Esophagus muscularis mucosa (tissue), 4 donors: ENCODE results near the gene STK32B. TPM values are rescaled to one million over a fixed set of nuclear protein-coding genes. Genes with fewer than 3 reads are reported as not detected.
A peak's percentile ranks its signal among the peaks of the same experiment; 100 is the strongest.

Experiments used
- DNase-seq: peaks from one replicate; pipeline ENCODE4 v3.0.0-alpha.2; 2017; ENCODE audit errors: extremely low spot score
- H3K27ac ChIP-seq, 4 donors: fragments of 200-600 bp; sonication (generic); replicated peaks in 1 of 4; 1 replicate in 3 of 4; 2 replicates in 1 of 4; pipeline ENCODE4 v1.5.1; 2016 to 2019; ENCODE audit warnings: mild to moderate bottlenecking in 1 of 4
- H3K27me3 ChIP-seq, 4 donors: fragments of 200-600 bp; sonication (generic); one replicate each; pipeline versions ENCODE4 v1.5.1 to v1.6.0; 2016 to 2019
- H3K36me3 ChIP-seq, 4 donors: fragments of 200-600 bp; sonication (generic); one replicate each; pipeline ENCODE4 v1.5.1; 2016 to 2019
- H3K4me1 ChIP-seq, 4 donors: fragments of 200-600 bp; sonication (generic); one replicate each; pipeline ENCODE4 v1.5.1; 2016 to 2019
- H3K4me3 ChIP-seq, 4 donors: fragments of 200-600 bp; sonication (generic); 1 replicate in 2 of 4; 2 replicates in 2 of 4; pipeline ENCODE4 v1.5.1; 2016 to 2019; ENCODE audit warnings: mild to moderate bottlenecking in 4 of 4, moderate library complexity in 1 of 4
- H3K9me3 ChIP-seq, 4 donors: fragments of 200-600 bp; sonication (generic); 1 replicate in 3 of 4; 2 replicates in 1 of 4; pipeline ENCODE4 v1.5.1; 2016 to 2019
- EP300 ChIP-seq: sonication (generic); formaldehyde crosslinking; IDR thresholded peaks from one replicate; pipeline ENCODE4 v1.6.1; 2017; ENCODE audit warnings: antibody characterized with exemption
- POLR2A ChIP-seq: fragments of 450-650 bp; IDR thresholded peaks from one replicate; pipeline ENCODE4 v1.6.1; 2017; ENCODE audit warnings: antibody characterized with exemption, moderate library complexity, mild to moderate bottlenecking, low read depth
- POLR2AphosphoS5 ChIP-seq, 2 donors: sonication (generic); formaldehyde crosslinking; IDR thresholded peaks; one replicate each; pipeline ENCODE4 v1.6.1; 2017; ENCODE audit warnings: antibody characterized with exemption in 2 of 2
- WGBS: methylation state at CpG from one replicate; pipeline ENCODE4 v1.1.5; 2018; 5-methylcytosine and 5-hydroxymethylcytosine counted together
- intact Hi-C: fragments of 100-400 bp; cut with DNase I; formaldehyde crosslinking; loops from one replicate; pipeline ENCODE4 v1.15.1; 2023
- total RNA-seq, 4 donors: library from RNA; depleted of rRNA; stranded (reverse); fragments of >200 nt; gene quantifications; one replicate each; pipeline versions ENCODE4 v1.1.0 to v1.2.1, GENCODE V29; 2016
- TF ChIP-seq, protein P1 (sequence below), 3 experiments: fragments of 200-600 bp in 2 of 3; fragments of 450-650 bp in 1 of 3; sonication (generic) in 2 of 3; IDR thresholded peaks; one replicate each; pipeline ENCODE4 v1.5.1; 2017 to 2019; ENCODE audit warnings: antibody characterized with exemption in 3 of 3, mild to moderate bottlenecking in 2 of 3, moderate library complexity in 1 of 3

STK32B gene
- total RNA-seq, 4 donors from 2014 or later, result 1.7 to 3.8 (median 2.7) TPM

DNA sequence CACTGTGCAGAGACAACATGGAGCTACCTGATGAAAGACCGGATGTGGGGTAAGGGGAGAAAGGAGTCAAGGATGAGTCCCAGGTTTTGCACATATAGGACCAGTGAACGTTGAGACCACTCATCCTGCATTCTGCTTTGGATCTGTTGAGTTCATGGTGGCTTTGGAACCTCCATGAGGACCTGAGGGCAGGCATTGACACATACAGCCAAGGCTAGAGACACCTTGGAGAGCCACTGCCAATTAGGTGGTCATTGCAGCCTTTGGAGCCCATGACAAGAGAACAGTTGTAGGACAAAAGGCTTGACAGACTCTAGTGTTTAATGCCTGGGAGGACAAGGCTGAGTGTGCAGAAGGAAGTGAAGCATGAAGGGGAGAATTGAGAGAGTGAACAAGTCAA, 87.9 kb downstream of the STK32B start:
- 75% methylated on average over 2 of the region's 2 CpGs for WGBS
- intact Hi-C loops, result no loop called here

DNA sequence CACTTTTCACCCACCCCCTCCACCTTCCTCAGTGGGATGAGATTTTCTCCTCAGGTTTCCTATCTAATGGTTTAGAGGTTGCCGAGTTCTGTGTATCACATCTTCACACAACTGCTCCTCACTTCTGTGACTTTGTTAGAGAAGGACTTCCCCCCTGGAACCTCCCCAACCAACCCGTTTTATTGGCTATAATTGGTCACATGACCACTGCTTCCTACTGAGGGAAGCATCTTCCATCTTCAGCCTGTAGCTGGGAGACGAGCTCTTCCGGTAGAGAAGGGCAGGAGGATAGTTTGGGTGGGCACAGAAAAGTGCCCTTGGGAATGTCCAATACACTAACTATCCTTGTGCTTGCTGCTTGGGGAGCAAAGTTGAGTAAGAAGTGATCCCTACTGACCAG, 90.5 kb downstream of the STK32B start:
- no peaks in the 10 kb centered on the region for H3K36me3 ChIP-seq
- H3K4me3 ChIP-seq, result no peak overlapping the region
- no peaks in the 10 kb centered on the region for H3K9me3 ChIP-seq
- intact Hi-C loops, result loop anchor here (5.0 kb wide), 2 partner anchors 90 to 145 kb away; partner anchors contain the start of gene STK32B
- no peaks in the 10 kb centered on the region for H3K27me3 ChIP-seq
- H3K27ac ChIP-seq, result no peak overlapping the region
- TF ChIP-seq POLR2AphosphoS5 (IDR thresholded peaks at IDR 0.05) (no peak), EP300 (no peak)
- TF ChIP-seq, protein P1, sequence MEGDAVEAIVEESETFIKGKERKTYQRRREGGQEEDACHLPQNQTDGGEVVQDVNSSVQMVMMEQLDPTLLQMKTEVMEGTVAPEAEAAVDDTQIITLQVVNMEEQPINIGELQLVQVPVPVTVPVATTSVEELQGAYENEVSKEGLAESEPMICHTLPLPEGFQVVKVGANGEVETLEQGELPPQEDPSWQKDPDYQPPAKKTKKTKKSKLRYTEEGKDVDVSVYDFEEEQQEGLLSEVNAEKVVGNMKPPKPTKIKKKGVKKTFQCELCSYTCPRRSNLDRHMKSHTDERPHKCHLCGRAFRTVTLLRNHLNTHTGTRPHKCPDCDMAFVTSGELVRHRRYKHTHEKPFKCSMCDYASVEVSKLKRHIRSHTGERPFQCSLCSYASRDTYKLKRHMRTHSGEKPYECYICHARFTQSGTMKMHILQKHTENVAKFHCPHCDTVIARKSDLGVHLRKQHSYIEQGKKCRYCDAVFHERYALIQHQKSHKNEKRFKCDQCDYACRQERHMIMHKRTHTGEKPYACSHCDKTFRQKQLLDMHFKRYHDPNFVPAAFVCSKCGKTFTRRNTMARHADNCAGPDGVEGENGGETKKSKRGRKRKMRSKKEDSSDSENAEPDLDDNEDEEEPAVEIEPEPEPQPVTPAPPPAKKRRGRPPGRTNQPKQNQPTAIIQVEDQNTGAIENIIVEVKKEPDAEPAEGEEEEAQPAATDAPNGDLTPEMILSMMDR (IDR thresholded peaks at IDR 0.05), result no peak
- DNase-seq, result peak; percentile 7
- 92% methylated on average over 4 of the region's 4 CpGs for WGBS
- H3K4me1 ChIP-seq, result peaks cover 0 to 2% (median 0%) of the 10 kb centered on the region in 4 donors

More for the DNA sequence above, 87.9 kb downstream of the STK32B start:
- TF ChIP-seq, protein P1 (IDR thresholded peaks at IDR 0.05), result no peak
- TF ChIP-seq POLR2A (no peak), POLR2AphosphoS5 (IDR thresholded peaks at IDR 0.05) (no peak), EP300 (no peak)
- Histone ChIP-seq H3K4me3 (no peak overlapping the region), H3K27me3 (no peaks in the 10 kb centered on the region), H3K36me3 (no peaks in the 10 kb centered on the region), H3K27ac (no peak overlapping the region), H3K4me1 (peaks cover 0 to 2% (median 0%) of the 10 kb centered on the region in 4 donors), H3K9me3 (no peaks in the 10 kb centered on the region)
- peak; percentile 87 for DNase-seq

DNA sequence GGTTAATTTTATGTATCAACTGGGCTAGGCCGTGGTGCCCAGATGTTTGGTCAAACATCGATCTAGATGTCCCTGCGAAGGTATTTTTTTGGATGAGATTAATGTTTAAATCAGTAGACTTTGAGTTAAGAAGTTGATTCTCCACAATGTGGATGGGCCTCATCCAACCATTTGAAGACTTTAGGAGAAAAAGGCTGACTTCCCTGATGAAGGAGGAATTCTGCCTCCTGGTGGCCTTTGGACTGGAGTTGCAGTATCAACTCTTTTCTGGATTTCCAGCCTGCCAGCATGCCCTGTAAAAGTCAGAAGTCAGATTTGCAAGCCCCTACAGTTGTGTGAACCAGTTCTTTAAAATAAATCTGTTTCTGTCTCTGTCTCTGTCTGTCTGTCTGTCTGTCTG, 91.4 kb downstream of the STK32B start:
- DNase-seq, result peak; percentile 39
- intact Hi-C loops, result loop anchor here (5.0 kb wide), 2 partner anchors 90 to 145 kb away; partner anchors contain the start of gene STK32B
- WGBS, result 88% methylated on average over 3 of the region's 3 CpGs

DNA sequence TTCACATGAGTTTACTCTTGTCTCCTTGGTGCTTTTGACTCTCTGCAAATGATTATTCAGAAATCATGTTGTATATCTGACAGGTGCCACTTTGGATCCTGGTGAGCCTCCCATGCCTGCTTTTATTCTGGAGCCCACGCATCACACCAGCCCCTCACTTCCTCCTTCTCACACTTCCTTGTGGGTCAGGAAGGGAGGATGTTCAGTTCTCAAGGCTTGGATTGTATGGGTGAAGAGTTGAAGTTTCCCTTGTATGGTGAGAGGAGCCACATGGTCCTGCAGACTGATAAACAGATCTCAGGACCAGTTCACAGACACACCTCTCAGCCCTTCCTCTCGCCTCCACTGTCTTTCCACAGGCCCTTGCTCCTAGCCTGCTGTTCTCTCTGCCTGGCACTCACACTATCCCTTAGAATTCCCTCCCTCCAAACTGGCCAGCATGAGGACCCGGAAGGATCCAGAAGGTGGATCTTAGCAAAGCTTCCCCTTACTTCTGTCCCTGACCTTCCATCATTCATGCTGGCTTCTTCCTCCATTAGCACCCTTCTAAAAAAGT, 92.1 kb downstream of the STK32B start:
- Histone ChIP-seq H3K9me3 (no peaks in the 10 kb centered on the region), H3K4me1 (no peaks in the 10 kb centered on the region), H3K27me3 (no peaks in the 10 kb centered on the region), H3K4me3 (no peak overlapping the region), H3K27ac (no peak overlapping the region), H3K36me3 (no peaks in the 10 kb centered on the region)
- intact Hi-C loops, result loop anchor here (5.0 kb wide), 2 partner anchors 91 to 146 kb away; partner anchors contain the start of gene STK32B
- 78% methylated on average over 3 of the region's 3 CpGs for WGBS
- DNase-seq, result peak; percentile 70
- TF ChIP-seq POLR2AphosphoS5 (IDR thresholded peaks at IDR 0.05), result no peak
- no peak for TF ChIP-seq EP300
- no peak for TF ChIP-seq POLR2A
- TF ChIP-seq, protein P1 (IDR thresholded peaks at IDR 0.05), result no peak

More for the DNA sequence above, 91.4 kb downstream of the STK32B start:
- no peak overlapping the region for H3K4me3 ChIP-seq
- no peak for TF ChIP-seq POLR2A
- TF ChIP-seq EP300, result no peak
- TF ChIP-seq POLR2AphosphoS5 (IDR thresholded peaks at IDR 0.05), result no peak
- TF ChIP-seq, protein P1 (IDR thresholded peaks at IDR 0.05), result peak; percentile 34 to 56 (median 34)
- H3K27me3 ChIP-seq, result no peaks in the 10 kb centered on the region
- no peaks in the 10 kb centered on the region for H3K36me3 ChIP-seq
- no peak overlapping the region for H3K27ac ChIP-seq
- peaks cover 0 to 2% (median 0%) of the 10 kb centered on the region in 4 donors for H3K4me1 ChIP-seq
- H3K9me3 ChIP-seq, result no peaks in the 10 kb centered on the region
